Measurements from ENCODE around the gene C3orf52.

DNA sequence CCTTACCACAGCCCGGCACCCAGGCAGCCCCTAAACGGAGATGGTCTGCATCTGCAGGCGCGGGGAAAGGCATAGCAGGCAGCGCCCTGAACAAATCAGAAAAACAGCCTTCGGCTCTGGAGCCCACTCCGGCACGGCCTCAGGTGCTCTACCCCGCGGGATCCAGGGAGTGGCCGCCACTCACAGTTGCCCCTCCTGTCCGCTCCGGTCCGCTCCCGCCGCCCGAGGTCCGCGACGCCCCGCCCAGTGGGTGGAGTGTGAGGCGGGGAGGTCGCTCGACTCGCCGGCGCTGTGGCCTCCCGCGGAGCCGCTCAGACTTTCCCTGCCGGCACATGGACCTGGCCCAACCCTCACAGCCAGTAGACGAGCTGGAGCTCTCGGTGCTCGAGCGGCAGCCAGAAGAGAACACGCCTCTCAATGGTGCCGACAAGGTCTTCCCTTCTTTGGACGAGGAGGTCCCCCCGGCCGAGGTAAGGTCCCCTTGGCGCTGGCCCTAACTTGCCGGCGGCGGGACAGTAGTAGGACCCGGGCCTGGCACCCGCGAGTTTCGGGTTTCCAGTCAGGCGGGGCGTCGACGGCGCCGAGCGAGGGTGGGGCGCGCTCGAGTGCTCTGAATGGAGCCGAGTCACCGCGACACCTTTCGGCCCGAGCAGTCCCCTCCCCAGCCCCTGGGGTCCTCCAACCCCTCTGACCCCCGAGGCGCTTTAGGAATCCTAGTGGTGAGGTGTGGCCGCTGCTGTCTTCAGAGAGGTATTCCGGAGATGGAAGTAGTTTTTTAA, at the start of gene C3orf52:
- TF ChIP-seq, protein P1, sequence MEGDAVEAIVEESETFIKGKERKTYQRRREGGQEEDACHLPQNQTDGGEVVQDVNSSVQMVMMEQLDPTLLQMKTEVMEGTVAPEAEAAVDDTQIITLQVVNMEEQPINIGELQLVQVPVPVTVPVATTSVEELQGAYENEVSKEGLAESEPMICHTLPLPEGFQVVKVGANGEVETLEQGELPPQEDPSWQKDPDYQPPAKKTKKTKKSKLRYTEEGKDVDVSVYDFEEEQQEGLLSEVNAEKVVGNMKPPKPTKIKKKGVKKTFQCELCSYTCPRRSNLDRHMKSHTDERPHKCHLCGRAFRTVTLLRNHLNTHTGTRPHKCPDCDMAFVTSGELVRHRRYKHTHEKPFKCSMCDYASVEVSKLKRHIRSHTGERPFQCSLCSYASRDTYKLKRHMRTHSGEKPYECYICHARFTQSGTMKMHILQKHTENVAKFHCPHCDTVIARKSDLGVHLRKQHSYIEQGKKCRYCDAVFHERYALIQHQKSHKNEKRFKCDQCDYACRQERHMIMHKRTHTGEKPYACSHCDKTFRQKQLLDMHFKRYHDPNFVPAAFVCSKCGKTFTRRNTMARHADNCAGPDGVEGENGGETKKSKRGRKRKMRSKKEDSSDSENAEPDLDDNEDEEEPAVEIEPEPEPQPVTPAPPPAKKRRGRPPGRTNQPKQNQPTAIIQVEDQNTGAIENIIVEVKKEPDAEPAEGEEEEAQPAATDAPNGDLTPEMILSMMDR (IDR thresholded peaks at IDR 0.05) = peak in 1 of 4 experiments; percentile 10
- TF ChIP-seq POLR2A (IDR thresholded peaks at IDR 0.05) = peak; percentile 85
- peak; percentile 64 for TF ChIP-seq POLR2AphosphoS5 (IDR thresholded peaks at IDR 0.05)

Measured in prostate gland (tissue), 2 donors.